ENCODE results near the gene TMEM130.

Gene TMEM130

GRCh38 chr7:98840722-98841121, 29.1 kb downstream of the TMEM130 start:
- peak; percentile 31 for DNase-seq

DNA sequence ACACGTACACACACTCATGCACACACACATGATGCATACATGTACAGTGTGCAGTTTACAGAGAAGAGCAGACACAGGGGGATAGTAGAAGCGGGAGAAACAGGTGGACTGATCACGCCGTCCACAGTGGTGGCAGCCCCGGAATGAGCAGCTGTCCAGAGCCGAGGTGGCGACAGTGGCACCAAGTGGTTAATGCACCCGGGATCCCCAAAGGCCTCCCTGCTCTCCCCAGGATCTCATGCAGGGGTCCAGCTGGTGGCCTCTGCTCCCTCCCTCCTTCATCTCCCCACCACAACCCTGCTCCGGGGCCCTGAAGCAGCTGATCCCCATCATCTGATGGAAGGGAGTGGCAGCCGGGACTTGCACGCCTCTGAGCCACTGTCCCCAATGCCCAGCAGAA, 29.7 kb downstream of the TMEM130 start:
- DNase-seq, result no peak

- DNase-seq, result no peak
Observed at GRCh38 chr7:98837630-98837972, 32.2 kb downstream of the TMEM130 start.

DNA sequence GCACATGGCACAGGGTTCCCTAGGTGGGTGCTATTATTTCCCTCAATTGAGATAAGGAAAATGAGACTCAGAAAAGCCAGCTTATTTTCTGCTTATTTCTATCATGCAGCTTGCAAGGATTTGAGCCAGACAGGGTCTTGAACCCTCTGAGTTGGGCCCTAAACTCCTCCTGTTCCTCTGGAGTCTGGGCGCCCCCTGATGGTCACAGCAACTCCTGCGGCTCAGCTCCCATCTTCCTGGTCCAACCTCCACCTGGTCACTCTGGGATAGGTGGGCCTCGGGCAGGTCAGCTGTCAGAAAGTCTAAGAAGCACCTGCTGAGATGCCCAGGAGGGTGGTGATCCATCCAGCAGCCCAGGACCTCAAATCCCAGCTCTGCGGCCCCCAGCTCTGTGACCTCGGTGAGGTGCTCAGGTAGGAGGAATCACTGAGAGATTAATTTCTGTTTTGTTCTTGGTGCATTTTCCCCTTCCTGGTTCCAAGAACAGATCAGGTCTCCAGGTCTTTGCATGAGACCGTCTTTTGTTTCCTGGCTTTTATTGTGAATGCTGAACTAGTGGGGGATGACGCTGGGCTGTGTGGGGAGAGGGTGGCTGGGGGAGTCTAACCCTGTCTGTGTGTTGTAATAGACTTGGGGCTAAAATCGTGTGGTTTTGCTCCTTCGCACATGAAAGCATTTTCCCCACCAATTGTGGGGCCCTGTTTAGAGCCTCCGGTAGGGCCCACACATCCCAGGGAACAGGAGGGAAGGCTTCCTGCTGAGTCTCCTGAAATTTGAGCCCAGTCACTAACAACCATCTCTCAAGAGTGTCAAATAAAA, 32.8 kb downstream of the TMEM130 start:
- peak; percentile 34 for DNase-seq

DNA sequence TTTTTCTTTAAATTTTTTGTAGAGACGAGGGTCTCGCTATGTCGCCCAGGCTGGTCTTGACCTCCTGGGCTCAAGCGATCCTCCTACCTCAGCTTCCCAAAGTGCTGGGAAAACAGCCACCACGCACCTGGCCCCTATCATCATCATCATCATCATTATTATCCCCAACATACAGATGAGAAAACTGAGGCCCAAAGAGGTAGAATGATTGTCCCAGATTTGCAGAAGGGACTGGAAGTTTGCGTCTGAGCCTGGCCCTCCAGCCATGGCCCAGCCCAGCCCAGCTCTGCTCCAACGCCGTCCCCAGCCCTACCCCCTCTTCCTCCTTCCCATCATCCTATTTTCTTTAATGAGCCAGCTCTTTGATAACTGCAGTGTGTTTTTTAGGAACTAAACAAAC, 34.9 kb downstream of the TMEM130 start:
- DNase-seq, result no peak

GRCh38 chr7:98833022-98833421, 36.8 kb downstream of the TMEM130 start:
- no peak for DNase-seq

DNA sequence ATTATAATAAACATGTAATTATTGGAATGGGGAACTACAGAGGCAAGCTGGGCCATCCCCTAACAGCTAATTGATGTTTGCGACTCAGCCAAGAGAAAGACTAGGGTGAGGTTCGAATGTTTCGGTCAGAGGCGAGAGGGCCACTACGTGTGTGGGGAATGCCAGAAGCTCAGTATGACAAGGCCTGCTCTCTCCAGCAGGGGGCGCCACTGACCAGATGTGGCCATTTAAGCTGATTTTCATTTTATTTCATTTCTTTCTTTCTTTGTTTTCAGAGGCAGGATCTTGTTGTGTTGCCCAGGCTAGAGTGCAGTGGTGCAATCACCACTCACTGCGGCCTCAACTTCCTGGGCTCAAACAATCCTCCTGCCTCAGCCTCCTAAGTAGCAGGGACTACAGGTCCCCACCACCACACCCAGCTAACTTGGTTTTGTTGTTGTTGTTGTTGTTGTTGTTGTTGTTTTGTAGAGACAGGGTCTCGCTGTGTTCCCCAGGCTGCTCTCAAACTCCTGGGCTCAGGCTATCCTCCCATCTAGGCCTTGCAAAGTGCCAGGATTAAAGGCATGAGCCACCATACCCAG, 38.1 kb downstream of the TMEM130 start:
- DNase-seq, result no peak

DNA sequence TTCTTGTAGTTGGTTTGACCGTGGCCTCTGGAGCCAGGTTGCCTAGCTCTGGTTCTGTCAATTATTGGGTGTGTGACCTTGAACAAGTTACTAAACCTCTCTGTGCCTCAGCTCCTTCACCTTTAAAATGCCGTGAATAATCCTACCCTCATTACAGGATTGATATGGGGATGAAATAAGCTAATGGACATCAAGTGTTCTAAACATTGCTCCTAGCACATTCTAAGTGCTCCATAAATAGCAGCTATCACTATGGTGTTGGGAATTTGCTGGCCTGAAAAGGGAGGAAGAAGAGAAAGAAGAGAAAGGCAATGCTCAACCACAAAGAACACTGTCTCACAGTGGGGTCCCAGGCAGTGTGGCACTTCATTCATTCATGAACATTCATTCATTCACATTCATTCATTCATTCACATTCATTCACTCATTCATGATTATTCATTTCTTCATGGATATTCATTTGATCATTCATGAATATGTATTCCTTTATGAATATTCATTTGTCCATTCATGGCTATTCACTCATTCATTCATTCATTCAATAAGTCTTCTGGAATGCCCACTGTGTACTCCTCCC, 38.8 kb downstream of the TMEM130 start:
- DNase-seq, result no peak

GRCh38 chr7:98828368-98828767, 41.4 kb downstream of the TMEM130 start:
- no peak for DNase-seq

- no peak for DNase-seq
Observed at GRCh38 chr7:98827258-98827657, 42.6 kb downstream of the TMEM130 start.

DNA sequence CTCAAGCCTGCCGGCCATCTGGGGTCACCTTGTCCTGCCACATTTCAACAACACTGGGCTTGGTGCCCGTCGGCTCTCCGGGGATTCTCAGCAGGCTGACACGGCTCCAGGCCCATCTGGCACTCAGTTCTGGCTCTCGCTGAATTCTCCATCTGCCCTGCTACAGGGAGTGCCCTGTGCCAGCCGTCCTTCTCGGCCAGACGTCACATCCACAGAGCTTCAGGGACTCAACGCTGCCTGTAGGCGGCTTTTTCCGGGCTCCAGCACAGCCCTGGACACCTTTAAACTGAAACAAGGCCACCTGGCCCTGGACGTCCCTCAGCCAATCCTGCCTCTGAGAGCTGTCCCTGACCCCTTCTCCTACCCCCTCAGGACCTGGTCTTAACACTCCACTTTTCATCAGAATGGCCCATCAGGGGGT, 43.0 kb downstream of the TMEM130 start:
- DNase-seq, result no peak

- DNase-seq, result no peak
Observed at GRCh38 chr7:98826387-98826786, 43.4 kb downstream of the TMEM130 start.

GRCh38 chr7:98823226-98823625, 46.6 kb downstream of the TMEM130 start:
- DNase-seq, result no peak

DNA sequence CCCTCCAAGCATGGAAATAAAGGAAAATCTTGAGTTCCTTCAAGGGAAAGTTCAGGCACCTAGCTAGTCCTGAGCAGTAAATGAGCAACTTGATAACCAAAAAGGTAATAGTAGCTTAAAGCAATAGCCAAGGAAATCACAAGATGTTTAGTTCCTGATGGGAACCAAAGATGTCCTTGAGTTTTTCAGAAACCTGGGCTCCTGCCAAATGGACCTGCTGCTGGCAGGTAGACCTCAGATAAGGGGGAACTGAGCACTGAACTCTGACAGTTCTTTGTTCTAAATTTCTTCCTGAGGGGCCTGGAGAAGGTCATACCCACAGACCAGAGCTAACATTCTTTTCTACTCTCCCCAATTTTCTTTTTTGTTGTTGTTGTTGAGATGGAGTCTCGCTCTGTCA, 48.5 kb downstream of the TMEM130 start:
- DNase-seq, result no peak

GRCh38 chr7:98816967-98817710, 52.7 kb downstream of the TMEM130 start:
- DNase-seq, result no peak

DNA sequence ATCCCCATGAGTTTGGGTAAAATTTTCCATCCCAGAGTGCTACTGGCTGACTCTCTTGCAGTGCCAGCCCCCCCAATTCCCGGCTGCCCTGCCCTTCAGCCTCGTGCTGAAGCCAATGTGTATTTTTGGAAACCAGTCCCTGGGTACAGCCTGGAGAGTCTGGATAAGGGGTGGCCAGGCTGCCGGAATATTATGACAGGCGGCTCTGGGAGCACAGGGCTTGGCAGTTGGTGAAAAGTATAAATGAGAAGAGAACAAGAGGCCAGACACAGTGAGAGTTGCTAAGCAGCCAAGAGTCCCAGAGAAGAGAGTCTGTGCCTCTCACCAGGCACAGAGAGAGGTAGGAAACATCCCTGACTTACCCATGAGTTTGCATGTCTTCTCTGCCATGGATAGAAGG, 53.6 kb downstream of the TMEM130 start:
- no peak for DNase-seq

- DNase-seq, result no peak
Observed at GRCh38 chr7:98815313-98815712, 54.5 kb downstream of the TMEM130 start.

DNA sequence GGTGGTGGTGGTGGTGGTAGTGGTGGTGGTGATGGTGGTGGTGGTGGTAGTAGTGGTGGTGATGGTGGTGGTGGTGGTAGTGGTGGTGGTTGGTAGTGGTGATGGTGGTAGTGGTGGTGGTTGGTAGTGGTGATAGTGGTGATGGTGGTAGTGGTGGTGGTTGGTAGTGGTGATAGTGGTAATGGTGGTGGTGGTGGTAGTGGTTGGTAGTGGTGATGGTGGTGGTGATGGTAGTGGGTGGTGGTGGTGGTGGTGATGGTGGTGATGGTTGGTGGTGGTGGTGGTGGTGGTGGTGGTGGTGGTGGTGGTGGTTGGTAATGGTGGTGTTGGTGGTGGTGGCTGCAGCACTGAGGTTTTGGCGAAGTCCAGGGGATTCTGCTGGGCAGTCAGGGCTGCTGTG, 58.5 kb downstream of the TMEM130 start:
- no peak for DNase-seq

- DNase-seq, result peak; percentile 80
Observed at GRCh38 chr7:98810153-98810802, 59.5 kb downstream of the TMEM130 start.

DNA sequence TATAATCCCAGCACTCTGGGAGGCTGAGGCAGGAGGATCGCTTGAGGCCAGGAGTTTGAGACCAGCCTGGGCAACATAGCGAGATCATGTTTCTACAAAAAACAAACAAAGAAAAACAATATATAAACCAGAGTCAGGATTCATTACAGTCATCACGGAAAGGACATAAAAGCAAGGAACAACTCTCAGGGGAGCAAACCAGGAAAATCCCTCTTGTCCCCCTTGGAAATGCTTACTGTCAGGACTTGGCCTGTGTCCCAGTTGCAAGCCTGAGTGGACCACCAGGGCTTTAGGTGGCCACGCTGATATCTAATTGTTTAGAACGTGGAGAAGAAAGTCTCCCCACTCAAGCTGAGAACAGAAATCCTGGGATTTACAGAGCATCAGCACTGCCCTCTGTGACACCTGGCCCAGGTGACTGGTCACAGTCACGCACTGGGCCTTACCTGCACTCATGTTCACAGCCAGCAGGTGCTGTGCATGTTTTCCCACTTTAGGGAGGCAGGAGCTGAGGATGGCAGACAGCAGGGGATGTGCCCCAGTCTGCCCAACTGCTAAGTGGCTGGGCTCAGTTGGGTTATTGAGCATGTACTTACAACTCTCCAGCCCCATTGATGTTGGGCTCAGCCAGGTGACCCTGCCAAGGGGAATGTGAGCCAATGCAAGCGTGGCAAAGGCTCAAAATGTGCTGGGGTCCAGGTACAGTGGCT, 60.9 kb downstream of the TMEM130 start:
- DNase-seq, result no peak

DNA sequence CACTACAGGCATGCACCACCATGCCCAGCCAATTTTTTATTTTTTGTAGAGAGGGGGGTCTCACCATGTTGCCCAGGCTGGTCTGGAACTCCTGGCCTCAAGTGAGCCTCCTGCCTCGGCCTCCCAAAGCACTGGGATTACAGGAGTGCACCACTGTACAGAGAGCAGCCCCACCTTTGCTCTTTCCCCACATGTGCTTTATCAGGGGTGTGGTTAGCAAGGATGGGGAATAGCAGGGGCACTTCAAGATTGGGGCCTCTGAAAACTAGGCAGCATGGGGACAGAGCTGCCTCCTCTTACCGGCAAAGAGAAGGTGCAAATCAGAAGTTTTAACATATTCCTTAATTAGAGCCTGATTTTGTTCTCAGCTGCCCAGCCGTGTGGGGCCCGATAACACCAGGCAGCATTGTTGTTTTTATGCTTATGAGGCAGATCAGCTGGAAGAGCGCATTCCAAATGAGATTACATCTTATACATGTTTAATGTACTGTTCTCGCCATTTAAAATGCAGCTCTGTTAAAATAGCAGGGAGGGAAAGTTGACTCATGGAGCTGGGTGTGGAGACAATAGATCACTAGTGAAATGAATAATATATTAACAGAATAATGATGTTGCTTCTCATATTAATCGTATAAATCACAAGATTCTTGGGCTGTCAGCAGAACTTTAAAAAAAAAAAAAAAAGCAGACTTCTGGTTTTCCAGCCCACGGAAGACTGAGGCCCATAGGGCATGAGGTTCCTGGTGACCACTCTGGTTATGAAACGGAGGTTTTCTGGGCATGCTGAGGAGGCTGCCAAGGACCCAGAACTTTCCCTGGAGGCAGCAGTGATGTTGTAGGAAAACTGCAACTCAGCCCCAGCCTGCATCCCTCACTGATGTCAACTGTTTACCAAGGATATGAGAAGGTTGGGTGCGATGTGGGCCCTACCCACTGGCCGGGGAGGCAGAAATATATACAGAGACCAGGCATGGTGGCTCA, 62.5 kb downstream of the TMEM130 start:
- DNase-seq, result peak; percentile 42
